HG02870 (cell line): Measurements from ENCODE around the gene RASL11B.
A peak's percentile ranks its signal among the peaks of the same experiment; 100 is the strongest.
"Not testable (repeated sequence)": the region's sequence is repeated elsewhere in the genome, so short reads cannot be mapped to it uniquely, and the experiment has no call there.

Experiments
- ATAC-seq: cut with Tn5 transposase; IDR thresholded peaks from one replicate; pipeline ENCODE4 v1.9.1; 2021; ENCODE audit warnings: mild to moderate bottlenecking, moderate library complexity; ENCODE audit not compliant: unreplicated experiment

Gene RASL11B

GRCh38 chr4:52861879-52862616 is at the start of gene RASL11B:
RASL11B (plus strand) TSS chr4:52862317; CDS start chr4:52862508, 191 bp downstream.
- peak; percentile 95 for ATAC-seq

- no peak for ATAC-seq
These were observed 48.6 kb upstream of the RASL11B start for GRCh38 chr4:52813546-52813945.

- no peak for ATAC-seq
These were observed 39.5 kb upstream of the RASL11B start for GRCh38 chr4:52822583-52822971.

- no peak for ATAC-seq
These were observed 39.0 kb upstream of the RASL11B start for GRCh38 chr4:52822972-52823701.

- ATAC-seq = no peak
These were observed 38.4 kb upstream of the RASL11B start for GRCh38 chr4:52823702-52824092.

- no peak for ATAC-seq
These were observed 37.9 kb upstream of the RASL11B start for GRCh38 chr4:52824270-52824602.

GRCh38 chr4:52824603-52825459 is 37.3 kb upstream of the RASL11B start:
- no peak for ATAC-seq

GRCh38 chr4:52825460-52826090 is 36.5 kb upstream of the RASL11B start:
- ATAC-seq = no peak

- ATAC-seq = no peak
These were observed 28.1 kb upstream of the RASL11B start for GRCh38 chr4:52833941-52834525.

- not testable (repeated sequence) for ATAC-seq
These were observed 27.3 kb upstream of the RASL11B start for GRCh38 chr4:52834641-52835456.

- ATAC-seq = no peak
These were observed 26.0 kb upstream of the RASL11B start for GRCh38 chr4:52836120-52836519.

GRCh38 chr4:52836678-52837077 is 25.4 kb upstream of the RASL11B start:
- ATAC-seq = no peak

GRCh38 chr4:52837716-52838558 is 24.2 kb upstream of the RASL11B start:
- no peak for ATAC-seq

- ATAC-seq = no peak
These were observed 23.2 kb upstream of the RASL11B start for GRCh38 chr4:52838729-52839586.

- ATAC-seq = no peak
These were observed 21.4 kb upstream of the RASL11B start for GRCh38 chr4:52840531-52841370.

- ATAC-seq = no peak
These were observed 20.2 kb upstream of the RASL11B start for GRCh38 chr4:52841682-52842456.
